Stimulated activated CD4-positive, alpha-beta T cell treated with anti-CD3 and anti-CD28 coated beads, Interleukin-1b, Interleukin-23, amount 100 ng/mL, for 4 hours (primary cell): ENCODE results near the gene GARNL3.

Experiments
- DNase-seq, 2 donors: peaks; one replicate each; pipeline ENCODE4 v3.0.0-alpha.2; 2020; ENCODE audit warnings: low read depth in 2 of 2

The GARNL3 gene

GRCh38 chr9:127264462-127265219 lies at the start of gene GARNL3:
GARNL3 (plus strand) TSS chr9:127264774; CDS start chr9:127264878, 104 bp downstream.
- no peak for DNase-seq

GRCh38 chr9:127215268-127216209 lies 49.0 kb upstream of the GARNL3 start:
- DNase-seq: no peak

GRCh38 chr9:127216210-127216887 lies 48.2 kb upstream of the GARNL3 start:
- no peak for DNase-seq

- no peak for DNase-seq
Observed at GRCh38 chr9:127216888-127217217, 47.7 kb upstream of the GARNL3 start.

GRCh38 chr9:127218818-127219217 lies 45.8 kb upstream of the GARNL3 start:
- DNase-seq: no peak

- DNase-seq: no peak
Observed at GRCh38 chr9:127219520-127219919, 45.1 kb upstream of the GARNL3 start.

- DNase-seq: no peak
Observed at GRCh38 chr9:127221695-127222094, 42.9 kb upstream of the GARNL3 start.

- no peak for DNase-seq
Observed at GRCh38 chr9:127222388-127223095, 42.0 kb upstream of the GARNL3 start.

GRCh38 chr9:127223266-127223665 lies 41.3 kb upstream of the GARNL3 start:
- DNase-seq: no peak

- no peak for DNase-seq
Observed at GRCh38 chr9:127223810-127224177, 40.8 kb upstream of the GARNL3 start.

GRCh38 chr9:127224178-127224882 lies 40.2 kb upstream of the GARNL3 start:
- peak; percentile 80 to 81 for DNase-seq

GRCh38 chr9:127224883-127225739 lies 39.5 kb upstream of the GARNL3 start:
- peak; percentile 94 to 96 for DNase-seq

GRCh38 chr9:127225801-127226625 lies 38.6 kb upstream of the GARNL3 start:
- no peak for DNase-seq

- no peak for DNase-seq
Observed at GRCh38 chr9:127229691-127230417, 34.7 kb upstream of the GARNL3 start.

- DNase-seq: no peak
Observed at GRCh38 chr9:127231666-127232065, 32.9 kb upstream of the GARNL3 start.

GRCh38 chr9:127232833-127233549 lies 31.6 kb upstream of the GARNL3 start:
- no peak for DNase-seq

- DNase-seq: no peak
Observed at GRCh38 chr9:127233550-127233949, 31.0 kb upstream of the GARNL3 start.

- DNase-seq: no peak
Observed at GRCh38 chr9:127233989-127234388, 30.6 kb upstream of the GARNL3 start.
